Natural killer cell treated with Interleukin-12 subunit alpha and Interleukin-12 subunit beta and Interleukin-15 and Interleukin-18, amount 100 ng/mL, for 72 hours (primary cell): Measurements from ENCODE around the gene PDLIM3. TPM values are rescaled to one million over a fixed set of nuclear protein-coding genes. Genes with fewer than 3 reads are reported as not detected.

ENCODE experiments used
- ATAC-seq, 2 donors: fragments of 150-1000 bp; cut with Tn5 transposase in 1 of 2; sonication (Bioruptor Pico), chemical (Tn5 transposase) in 1 of 2; 2 replicates each; pipeline ENCODE4 v1.10.0; 2021
- DNase-seq: peaks from one replicate; pipeline ENCODE4 v3.0.0; 2022; ENCODE audit warnings: low spot score
- H3K27ac Mint-ChIP-seq, 2 donors: 1 replicate in 1 of 2; 2 replicates in 1 of 2; pipeline ENCODE4 v1.8.0; 2022; ENCODE audit warnings: mixed read lengths in 2 of 2, mild to moderate bottlenecking in 1 of 2, moderate library complexity in 1 of 2
- H3K27me3 Mint-ChIP-seq, 2 donors: 1 replicate in 1 of 2; 2 replicates in 1 of 2; pipeline ENCODE4 v1.8.0; 2022; ENCODE audit warnings: mixed read lengths in 2 of 2
- H3K36me3 Mint-ChIP-seq: one replicate; pipeline ENCODE4 v1.8.0; 2022; ENCODE audit warnings: mixed read lengths
- H3K4me1 Mint-ChIP-seq, 2 donors: 1 replicate in 1 of 2; 2 replicates in 1 of 2; pipeline ENCODE4 v1.8.0; 2022; ENCODE audit warnings: low read depth in 2 of 2, mixed read lengths in 2 of 2, mild to moderate bottlenecking in 1 of 2
- H3K4me3 Mint-ChIP-seq: one replicate; pipeline ENCODE4 v1.8.0; 2022; ENCODE audit warnings: mixed read lengths
- H3K9me3 Mint-ChIP-seq: 2 replicates; pipeline ENCODE4 v1.8.0; 2022; ENCODE audit warnings: mixed read lengths
- total RNA-seq, 2 donors: library from RNA; stranded (reverse); gene quantifications; one replicate each; pipeline ENCODE4 v1.2.3, GENCODE V29; 2022

Gene PDLIM3
- total RNA-seq, 2 donors from 2014 or later: not detected

DNA sequence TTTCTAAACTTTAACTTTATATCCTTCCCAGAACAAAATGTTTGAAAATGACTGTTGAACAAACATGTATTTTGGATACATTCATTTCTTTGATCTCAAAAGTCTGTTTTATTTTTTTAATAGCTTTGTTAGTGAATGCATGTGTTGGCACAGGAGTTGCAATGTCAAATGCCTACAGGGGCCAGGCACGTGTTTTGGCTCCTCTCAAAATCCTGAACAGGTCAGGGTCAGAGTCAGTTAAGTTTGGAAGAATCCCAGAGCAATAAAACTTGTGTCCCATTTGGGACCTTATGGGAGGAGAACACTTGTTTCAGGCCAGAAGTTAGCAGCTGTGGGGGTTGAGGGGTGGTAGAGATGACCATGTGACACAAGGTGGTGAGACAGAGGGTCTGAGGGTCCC lies 34.7 kb downstream of the PDLIM3 start:
- Mint-ChIP-seq H3K36me3 (no peaks in the 10 kb centered on the region), H3K9me3 (peaks cover 3% of the 10 kb centered on the region), H3K4me1 (no peaks in the 10 kb centered on the region), H3K27ac (no peak overlapping the region), H3K27me3 (peaks cover 11 to 24% of the 10 kb centered on the region in 2 donors), H3K4me3 (no peak overlapping the region)
- DNase-seq (no peak), ATAC-seq (peak in 1 of 2 donors; percentile 13)

DNA sequence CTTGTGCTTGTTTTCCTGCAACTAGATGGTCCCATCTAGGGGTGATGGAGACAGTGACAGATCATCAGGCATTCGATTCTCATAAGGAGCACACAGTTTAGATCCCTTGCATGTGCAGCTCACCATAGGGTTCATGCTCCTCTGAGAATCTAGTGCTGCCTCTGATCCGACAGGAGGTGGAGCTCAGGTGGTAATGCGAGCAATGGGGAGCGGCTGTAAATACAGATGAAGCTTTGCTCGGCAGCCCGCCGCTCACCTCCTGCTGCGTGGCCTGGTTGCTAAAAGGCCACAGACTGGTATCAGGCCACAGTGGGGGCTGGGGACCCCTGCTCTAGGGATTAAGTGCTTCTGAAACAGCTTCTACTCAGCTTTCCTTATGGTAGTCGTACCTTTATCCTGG lies 35.3 kb downstream of the PDLIM3 start:
- H3K4me1 Mint-ChIP-seq: no peaks in the 10 kb centered on the region
- H3K27me3 Mint-ChIP-seq: peaks cover 10 to 18% of the 10 kb centered on the region in 2 donors
- DNase-seq (no peak), ATAC-seq (no peak)
- peaks cover 3% of the 10 kb centered on the region for H3K9me3 Mint-ChIP-seq
- H3K36me3 Mint-ChIP-seq: no peaks in the 10 kb centered on the region
- no peak overlapping the region for H3K4me3 Mint-ChIP-seq
- H3K27ac Mint-ChIP-seq: no peak overlapping the region

DNA sequence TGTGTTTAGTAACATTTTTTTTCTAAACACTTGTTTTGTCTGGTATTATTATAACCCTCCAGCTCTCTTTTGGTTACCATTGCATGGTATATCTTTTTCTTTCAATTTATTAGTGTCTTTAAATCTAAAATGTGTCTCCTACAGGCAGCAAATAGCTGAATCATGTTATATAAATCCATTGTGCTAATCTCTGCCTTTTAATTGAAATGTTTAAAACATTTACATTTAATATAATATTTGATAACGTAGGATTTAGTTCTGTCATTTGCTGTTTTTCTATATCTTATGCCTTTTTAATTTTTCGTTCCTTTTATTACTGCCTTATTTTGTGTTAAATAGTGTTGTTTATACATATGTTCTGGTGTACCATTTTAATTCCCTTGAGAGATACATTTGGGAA lies 46.7 kb downstream of the PDLIM3 start:
- H3K4me1 Mint-ChIP-seq: no peaks in the 10 kb centered on the region
- ATAC-seq (no peak), DNase-seq (no peak)
- no peak overlapping the region for H3K27ac Mint-ChIP-seq
- H3K4me3 Mint-ChIP-seq: no peak overlapping the region
- peaks cover 15% of the 10 kb centered on the region for H3K9me3 Mint-ChIP-seq
- H3K36me3 Mint-ChIP-seq: peaks cover 7% of the 10 kb centered on the region
- peaks cover 24 to 41% of the 10 kb centered on the region in 2 donors for H3K27me3 Mint-ChIP-seq

DNA sequence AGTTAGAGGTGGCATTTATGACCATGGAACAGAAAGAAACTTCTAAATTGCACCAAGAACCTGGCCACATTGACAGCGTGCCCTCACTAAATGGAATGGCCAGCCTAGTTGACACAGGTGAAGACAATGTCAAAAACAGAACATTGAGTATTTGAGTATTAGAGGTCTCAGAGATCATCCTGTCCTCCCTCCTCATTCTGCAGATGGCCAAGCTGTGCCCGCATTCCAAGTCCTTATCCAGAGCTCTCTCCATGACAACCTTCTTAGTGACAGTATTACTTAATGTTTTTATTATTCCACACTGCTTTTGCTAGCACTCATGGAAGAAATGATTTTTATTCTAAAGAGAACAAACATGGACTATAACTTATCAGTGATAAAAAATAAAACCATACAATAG lies 53.9 kb downstream of the PDLIM3 start:
- no peaks in the 10 kb centered on the region for H3K36me3 Mint-ChIP-seq
- no peaks in the 10 kb centered on the region for H3K9me3 Mint-ChIP-seq
- no peak overlapping the region for H3K27ac Mint-ChIP-seq
- no peak for ATAC-seq
- DNase-seq: no peak
- H3K4me3 Mint-ChIP-seq: no peak overlapping the region
- H3K4me1 Mint-ChIP-seq: no peaks in the 10 kb centered on the region
- H3K27me3 Mint-ChIP-seq: peaks cover 36 to 71% of the 10 kb centered on the region in 2 donors

DNA sequence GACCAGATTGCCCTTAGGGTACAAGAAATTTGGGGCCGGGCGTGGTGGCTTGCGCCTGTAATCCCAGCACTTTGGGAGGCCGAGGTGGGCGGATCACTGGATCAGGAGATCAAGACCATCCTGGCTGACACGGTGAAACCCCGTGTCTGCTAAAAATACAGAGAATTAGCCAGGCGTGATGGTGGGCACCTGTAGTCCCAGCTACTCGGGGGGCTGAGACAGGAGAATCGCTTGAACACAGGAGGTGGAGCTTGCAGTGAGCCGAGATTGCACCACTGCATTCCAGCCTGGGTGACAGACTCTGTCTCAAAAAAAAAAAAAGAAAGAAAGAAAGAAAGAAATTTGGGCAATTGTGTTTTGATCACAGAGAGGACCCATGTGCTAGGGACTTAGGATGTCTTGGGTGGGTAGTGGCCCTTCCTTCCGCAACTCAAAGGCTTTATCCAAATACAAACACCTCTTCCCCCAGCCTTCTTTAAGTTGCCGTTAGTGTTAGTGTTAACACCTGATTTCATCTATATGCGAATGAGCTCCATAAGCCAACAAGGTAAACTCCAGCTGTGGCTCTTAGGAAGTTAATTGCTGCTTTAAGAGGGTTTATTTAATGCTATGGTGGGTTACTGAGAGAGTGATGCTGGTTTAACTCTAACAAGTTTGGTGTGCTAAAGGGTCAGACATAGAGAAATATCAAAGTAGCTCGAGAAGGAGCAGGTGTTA lies 55.1 kb downstream of the PDLIM3 start:
- Mint-ChIP-seq H3K27me3 (peaks cover 33 to 64% of the 10 kb centered on the region in 2 donors), H3K4me3 (no peak overlapping the region), H3K9me3 (no peaks in the 10 kb centered on the region), H3K27ac (no peak overlapping the region), H3K4me1 (no peaks in the 10 kb centered on the region), H3K36me3 (no peaks in the 10 kb centered on the region)
- ATAC-seq (no peak), DNase-seq (no peak)

DNA sequence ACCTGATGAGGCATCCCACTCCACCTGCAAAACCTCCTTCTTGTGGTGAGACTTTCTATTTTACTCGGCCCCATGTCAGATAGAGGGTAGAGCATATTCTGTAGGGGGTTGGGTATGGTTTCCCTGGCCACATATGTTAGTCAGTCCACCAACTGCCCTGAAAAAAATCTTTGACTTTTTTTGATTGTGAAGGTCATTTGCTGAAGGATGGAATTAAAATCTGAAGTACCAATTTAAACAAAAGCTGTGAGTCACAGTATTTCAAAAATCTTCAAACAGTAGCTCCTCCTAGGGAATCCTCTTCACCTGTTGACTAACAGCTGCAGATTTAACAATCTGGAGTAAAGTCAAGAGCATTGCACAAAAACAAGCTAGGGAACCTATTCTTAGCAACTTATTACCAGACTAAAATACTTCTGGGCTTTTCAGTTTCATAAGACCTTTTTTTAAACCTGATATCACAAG lies 55.8 kb downstream of the PDLIM3 start:
- no peaks in the 10 kb centered on the region for H3K36me3 Mint-ChIP-seq
- DNase-seq (no peak), ATAC-seq (no peak)
- H3K27ac Mint-ChIP-seq: no peak overlapping the region
- H3K9me3 Mint-ChIP-seq: no peaks in the 10 kb centered on the region
- H3K27me3 Mint-ChIP-seq: peaks cover 30 to 61% of the 10 kb centered on the region in 2 donors
- no peak overlapping the region for H3K4me3 Mint-ChIP-seq
- H3K4me1 Mint-ChIP-seq: no peaks in the 10 kb centered on the region

DNA sequence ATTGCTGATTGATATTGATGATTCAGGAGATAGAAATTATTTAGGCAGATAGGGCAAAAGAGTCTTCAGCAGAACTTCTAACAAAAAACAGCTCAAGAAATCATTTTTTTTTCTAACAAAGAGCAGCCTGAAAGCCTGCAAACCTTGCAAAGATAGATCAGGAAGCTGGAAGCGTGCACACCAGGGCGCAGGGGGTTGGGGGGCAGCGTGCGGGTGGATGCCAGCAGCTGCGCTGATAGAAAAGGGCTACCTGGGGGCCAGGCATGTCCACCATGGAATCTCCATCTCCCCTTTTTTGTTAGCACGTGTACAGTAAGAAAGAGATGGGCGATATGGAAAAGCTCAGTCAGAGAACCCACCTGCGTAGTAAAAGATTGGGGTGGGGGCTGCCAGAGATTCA lies 62.1 kb downstream of the PDLIM3 start:
- Mint-ChIP-seq H3K36me3 (no peaks in the 10 kb centered on the region), H3K4me1 (peaks cover 8 to 11% of the 10 kb centered on the region in 2 donors), H3K9me3 (no peaks in the 10 kb centered on the region), H3K27ac (no peak overlapping the region), H3K4me3 (no peak overlapping the region), H3K27me3 (peaks cover 16 to 25% of the 10 kb centered on the region in 2 donors)
- no peak for ATAC-seq
- DNase-seq: no peak

DNA sequence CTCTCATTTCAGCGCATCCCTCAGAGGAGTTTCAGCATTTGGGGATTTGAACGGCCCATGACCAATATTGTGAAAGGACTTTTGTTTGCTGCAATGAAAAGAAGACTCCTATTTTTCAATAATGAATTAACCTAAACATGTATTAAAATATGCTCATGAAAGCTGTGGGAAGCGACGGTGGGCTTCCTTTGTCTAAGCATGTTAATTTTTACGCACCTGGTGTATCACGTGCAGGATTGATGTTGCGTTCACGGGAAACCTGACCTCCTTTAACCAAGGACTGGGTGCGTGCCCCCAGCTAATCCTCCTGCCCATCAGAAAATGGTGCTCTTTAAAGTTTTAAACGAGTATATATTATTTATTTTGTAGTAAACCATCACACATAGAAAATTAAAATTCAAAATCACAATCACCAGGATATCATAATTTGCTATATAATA lies 63.2 kb downstream of the PDLIM3 start:
- Mint-ChIP-seq H3K27ac (peak overlapping the region; percentile 31 to 39), H3K36me3 (no peaks in the 10 kb centered on the region), H3K9me3 (no peaks in the 10 kb centered on the region), H3K4me1 (peaks cover 8 to 11% of the 10 kb centered on the region in 2 donors), H3K4me3 (peak overlapping the region; percentile 93), H3K27me3 (peaks cover 9 to 19% of the 10 kb centered on the region in 2 donors)
- no peak for ATAC-seq
- DNase-seq: no peak

DNA sequence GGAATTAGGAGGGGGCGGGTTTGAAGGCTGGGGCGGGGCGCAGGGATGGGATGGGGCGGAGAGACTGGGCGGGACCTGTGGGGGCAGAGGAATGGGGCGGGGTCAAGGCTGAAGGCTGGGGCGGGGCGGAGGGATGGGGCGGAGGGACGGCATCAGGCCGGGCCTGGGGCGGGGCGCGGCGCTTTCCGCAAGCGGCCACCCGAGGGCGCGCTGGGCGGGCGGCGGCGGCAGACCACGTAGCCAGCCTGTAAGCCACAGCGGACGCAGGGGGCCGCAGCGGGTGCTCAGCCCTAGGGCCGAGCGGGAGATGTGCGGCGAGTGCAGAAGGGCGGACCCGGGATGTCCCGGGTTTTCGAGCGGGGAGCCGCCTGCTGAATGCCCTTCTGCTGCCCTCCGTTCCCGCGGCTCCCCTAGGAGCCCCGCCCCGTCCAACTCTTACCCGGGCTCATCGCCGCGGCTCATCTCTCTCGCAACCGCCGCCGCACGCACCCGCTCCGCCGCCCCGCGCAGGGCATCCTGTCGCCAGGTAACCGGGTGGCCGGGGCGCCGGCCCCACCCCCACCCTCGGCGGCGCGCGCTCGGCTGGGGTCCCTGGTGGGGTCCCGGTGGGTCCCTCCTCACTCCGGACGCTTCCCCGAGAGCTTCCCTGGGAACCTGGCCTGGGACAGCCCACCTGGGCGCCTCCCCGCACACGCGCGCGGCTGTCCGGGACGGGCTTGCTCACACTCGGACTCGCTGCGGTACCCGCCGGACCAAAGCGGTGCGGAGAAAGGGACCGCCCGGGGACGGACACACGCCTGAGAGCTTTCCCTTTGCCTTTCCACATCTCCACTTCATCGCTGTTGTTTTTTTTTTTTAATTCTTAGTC lies 63.8 kb downstream of the PDLIM3 start, which contains the start of gene CCDC110:
TSS of gene CCDC110 (minus strand) at position 499 of the 868 bp plus-strand sequence. CDS start at position 449, 50 bp downstream.
- Mint-ChIP-seq H3K4me1 (peaks cover 8 to 11% of the 10 kb centered on the region in 2 donors), H3K4me3 (peak within 1 kb of the TSS; percentile 93), H3K36me3 (no peaks in the 10 kb centered on the region), H3K27me3 (peaks cover 9 to 18% of the 10 kb centered on the region in 2 donors), H3K27ac (peak within 1 kb of the TSS; percentile 31 to 39), H3K9me3 (no peaks in the 10 kb centered on the region)
- DNase-seq (peak; percentile 87), ATAC-seq (peak; percentile 98 to 99)

DNA sequence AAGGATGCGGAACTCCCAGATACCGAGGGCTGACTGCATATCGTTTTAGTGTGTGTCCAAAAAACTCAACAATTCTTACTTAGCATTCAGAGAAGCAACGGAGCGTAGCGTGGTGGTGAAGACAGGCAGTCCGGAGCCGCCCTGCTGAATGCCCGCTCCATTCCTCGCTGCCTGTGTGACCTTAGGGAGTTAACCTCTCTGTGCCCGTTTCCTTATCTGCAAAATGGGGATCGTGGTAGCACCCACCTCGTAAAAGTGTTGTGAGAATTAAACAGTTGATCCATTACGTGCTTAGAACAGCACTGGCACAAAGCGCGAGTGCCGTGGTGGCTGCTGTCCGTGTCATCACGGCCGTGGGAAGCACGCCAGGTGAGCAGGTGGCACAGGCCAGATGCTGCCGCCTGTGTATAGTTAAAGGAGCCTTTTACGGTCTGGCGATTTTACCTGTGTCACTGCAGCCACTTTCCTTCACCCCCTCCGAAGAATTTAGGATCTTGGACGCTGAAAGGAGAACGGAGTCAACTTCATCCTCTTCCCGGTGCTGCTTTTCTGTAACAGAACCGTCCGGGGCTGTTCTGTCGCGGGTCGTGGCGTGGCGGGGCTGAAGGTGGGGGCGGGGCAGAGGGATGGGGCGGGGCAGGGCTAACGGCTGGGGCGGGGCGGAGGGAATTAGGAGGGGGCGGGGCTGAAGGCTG lies 64.7 kb downstream of the PDLIM3 start:
- Mint-ChIP-seq H3K27ac (peak overlapping the region in 1 of 2 donors; percentile 17), H3K9me3 (no peaks in the 10 kb centered on the region), H3K4me3 (peak overlapping the region; percentile 57), H3K4me1 (peaks cover 8 to 11% of the 10 kb centered on the region in 2 donors), H3K36me3 (no peaks in the 10 kb centered on the region), H3K27me3 (peaks cover 9 to 26% of the 10 kb centered on the region in 2 donors)
- no peak for DNase-seq
- no peak for ATAC-seq

DNA sequence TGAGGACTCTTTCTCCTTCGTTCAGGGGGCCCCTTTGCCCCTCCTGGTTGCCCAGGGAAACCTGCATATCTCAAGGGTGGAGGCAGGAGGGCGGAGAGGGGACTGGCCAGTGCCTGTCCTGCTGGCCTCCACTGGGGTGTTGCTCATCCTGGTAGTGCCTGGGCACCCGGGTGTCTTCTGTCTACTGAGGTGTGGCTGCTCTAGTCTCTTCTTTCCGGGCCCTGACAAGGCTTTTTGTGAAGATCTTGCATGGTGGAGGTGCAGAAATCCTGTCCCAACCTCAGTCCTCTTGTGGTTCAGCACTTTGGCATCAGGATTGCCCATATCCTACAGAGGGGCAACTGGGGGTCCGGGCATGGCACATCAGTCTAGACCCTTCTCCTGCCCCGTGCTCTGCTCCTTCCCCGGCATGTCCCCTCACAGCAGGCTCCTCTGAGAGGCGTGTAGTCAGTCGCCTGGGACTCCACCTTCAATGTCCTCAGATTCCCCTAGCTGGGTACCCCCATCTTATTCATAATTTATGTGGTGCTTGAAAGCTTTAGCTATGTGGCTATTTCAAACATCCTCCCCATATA lies 65.6 kb downstream of the PDLIM3 start:
- H3K9me3 Mint-ChIP-seq: no peaks in the 10 kb centered on the region
- H3K4me3 Mint-ChIP-seq: no peak overlapping the region
- peaks cover 8 to 11% of the 10 kb centered on the region in 2 donors for H3K4me1 Mint-ChIP-seq
- peak overlapping the region in 1 of 2 donors; percentile 17 for H3K27ac Mint-ChIP-seq
- no peak for ATAC-seq
- DNase-seq: no peak
- no peaks in the 10 kb centered on the region for H3K36me3 Mint-ChIP-seq
- peaks cover 12 to 35% of the 10 kb centered on the region in 2 donors for H3K27me3 Mint-ChIP-seq

DNA sequence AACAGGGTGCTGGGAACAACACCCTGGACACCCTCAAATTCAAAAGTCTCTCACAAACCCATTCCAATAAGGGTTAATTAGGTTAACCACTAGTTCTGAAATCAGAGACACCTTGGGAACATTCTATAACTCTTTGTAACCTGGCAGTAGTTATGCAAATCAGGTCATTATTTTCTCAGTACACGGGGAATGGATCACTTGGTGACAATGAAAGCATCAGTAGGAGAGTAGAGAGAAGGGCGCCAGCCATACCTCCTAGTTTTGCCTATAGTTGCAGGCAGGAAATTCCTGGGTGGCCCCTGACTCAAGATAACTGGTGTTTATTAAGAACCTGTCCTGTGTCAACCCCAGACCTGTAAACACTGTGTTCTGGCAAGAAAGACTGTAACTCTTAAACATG lies 66.3 kb downstream of the PDLIM3 start:
- peaks cover 8 to 11% of the 10 kb centered on the region in 2 donors for H3K4me1 Mint-ChIP-seq
- no peaks in the 10 kb centered on the region for H3K9me3 Mint-ChIP-seq
- DNase-seq (no peak), ATAC-seq (no peak)
- peaks cover 12 to 35% of the 10 kb centered on the region in 2 donors for H3K27me3 Mint-ChIP-seq
- H3K36me3 Mint-ChIP-seq: no peaks in the 10 kb centered on the region
- no peak overlapping the region for H3K27ac Mint-ChIP-seq
- no peak overlapping the region for H3K4me3 Mint-ChIP-seq

DNA sequence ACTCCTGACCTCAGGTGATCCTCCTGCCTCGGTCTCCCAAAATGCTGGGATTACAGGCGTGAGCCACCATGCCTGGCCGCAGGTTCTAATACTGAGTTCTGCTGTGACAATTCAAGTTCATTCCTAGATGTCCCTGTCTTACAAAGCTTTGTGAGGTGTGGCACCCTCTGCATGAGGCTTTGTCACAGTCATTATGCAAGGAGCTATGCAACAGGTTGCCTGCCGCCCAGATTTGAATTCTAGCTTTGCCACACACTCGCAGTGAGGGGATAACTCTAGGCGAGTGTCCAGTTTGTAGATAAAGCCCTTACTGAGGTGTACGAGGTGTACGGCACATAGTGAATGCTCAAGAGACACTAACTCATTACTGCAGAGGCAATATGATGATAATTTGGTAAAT lies 67.3 kb downstream of the PDLIM3 start:
- DNase-seq (no peak), ATAC-seq (no peak)
- H3K4me3 Mint-ChIP-seq: no peak overlapping the region
- H3K9me3 Mint-ChIP-seq: no peaks in the 10 kb centered on the region
- peaks cover 8 to 11% of the 10 kb centered on the region in 2 donors for H3K4me1 Mint-ChIP-seq
- H3K36me3 Mint-ChIP-seq: no peaks in the 10 kb centered on the region
- H3K27me3 Mint-ChIP-seq: peaks cover 14 to 35% of the 10 kb centered on the region in 2 donors
- H3K27ac Mint-ChIP-seq: no peak overlapping the region
